Retinal pigment epithelial cell (primary cell): ENCODE results near the gene ALOX15.

ENCODE experiments used
- DNase-seq: peaks from one replicate; pipeline ENCODE4 v3.0.0-alpha.2; 2010; ENCODE audit warnings: low read depth
- H3K4me3 ChIP-seq: 2 replicates; pipeline ENCODE4 v1.5.1; 2011; ENCODE audit warnings: mild to moderate bottlenecking, low read length, control low read depth, moderate library complexity
- CTCF ChIP-seq: conservative IDR thresholded peaks from 2 replicates; pipeline ENCODE4 v1.5.1; 2011; ENCODE audit warnings: low read depth, low read length, control low read depth, inconsistent platforms

Gene ALOX15

GRCh38 chr17:4617090-4617489, 24.4 kb downstream of the ALOX15 start:
- no peak overlapping the region for H3K4me3 ChIP-seq
- TF ChIP-seq CTCF = no peak
- DNase-seq = no peak

GRCh38 chr17:4616476-4616875, 25.0 kb downstream of the ALOX15 start:
- no peak for TF ChIP-seq CTCF
- DNase-seq = no peak
- H3K4me3 ChIP-seq = no peak overlapping the region

- TF ChIP-seq CTCF = no peak
- no peak for DNase-seq
- H3K4me3 ChIP-seq = no peak overlapping the region
These were observed 30.8 kb downstream of the ALOX15 start for GRCh38 chr17:4610656-4611055.

GRCh38 chr17:4610162-4610561, 31.3 kb downstream of the ALOX15 start:
- no peak for TF ChIP-seq CTCF
- no peak overlapping the region for H3K4me3 ChIP-seq
- no peak for DNase-seq

- no peak for TF ChIP-seq CTCF
- DNase-seq = no peak
- no peak overlapping the region for H3K4me3 ChIP-seq
These were observed 31.7 kb downstream of the ALOX15 start for GRCh38 chr17:4609761-4610160.

- no peak overlapping the region for H3K4me3 ChIP-seq
- TF ChIP-seq CTCF = no peak
- peak; percentile 37 for DNase-seq
These were observed 33.7 kb downstream of the ALOX15 start for GRCh38 chr17:4607773-4608187.

- H3K4me3 ChIP-seq = no peak overlapping the region
- DNase-seq = no peak
These were observed 34.2 kb downstream of the ALOX15 start for GRCh38 chr17:4607261-4607741.

More at GRCh38 chr17:4607261-4607741, 34.2 kb downstream of the ALOX15 start:
- no peak for TF ChIP-seq CTCF
